ENCODE results near the gene CDK15.
"Not testable (repeated sequence)": the region's sequence is repeated elsewhere in the genome, so short reads cannot be mapped to it uniquely, and the experiment has no call there.

The CDK15 gene

DNA sequence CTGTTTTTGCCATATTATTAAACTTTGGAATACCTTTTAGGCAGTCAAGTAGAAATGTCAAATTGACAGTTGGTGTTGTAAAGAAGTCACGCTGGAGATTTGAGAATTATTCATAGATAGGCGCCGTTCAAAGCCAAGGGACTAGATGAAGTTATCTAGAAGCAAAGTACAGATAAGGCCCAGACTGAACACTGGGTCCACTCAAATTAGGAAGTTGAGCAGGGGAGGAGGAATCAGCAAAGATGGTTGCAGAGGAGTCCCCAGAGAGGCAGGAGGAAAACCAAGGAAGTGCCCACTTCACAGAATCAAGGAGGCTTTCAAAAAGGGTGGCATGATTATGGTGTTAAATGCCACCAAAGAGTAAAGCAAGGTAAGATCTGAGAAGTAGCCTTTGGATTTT, 16.0 kb upstream of the CDK15 start:
- DNase-seq (ENCODE audit: low spot score) = no peak

DNA sequence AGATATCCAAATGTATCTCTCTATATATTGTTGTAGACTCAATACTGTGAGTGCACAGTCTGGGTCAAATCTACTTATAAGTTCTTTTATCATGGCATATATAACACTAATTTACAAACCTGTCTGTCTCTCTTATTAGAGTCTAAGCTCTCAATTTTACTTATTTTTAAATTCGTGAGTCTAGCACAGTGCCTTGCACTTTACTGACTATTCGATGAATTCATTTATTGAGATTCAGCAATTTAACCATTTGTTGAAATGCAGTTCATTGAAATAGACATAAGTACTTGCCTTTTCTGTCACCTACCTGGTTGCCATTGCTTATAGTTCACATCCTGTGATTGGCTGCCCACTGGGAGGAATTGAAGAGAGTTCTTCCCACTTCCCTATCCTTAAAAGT, 15.3 kb upstream of the CDK15 start:
- no peak for DNase-seq (ENCODE audit: low spot score)

DNA sequence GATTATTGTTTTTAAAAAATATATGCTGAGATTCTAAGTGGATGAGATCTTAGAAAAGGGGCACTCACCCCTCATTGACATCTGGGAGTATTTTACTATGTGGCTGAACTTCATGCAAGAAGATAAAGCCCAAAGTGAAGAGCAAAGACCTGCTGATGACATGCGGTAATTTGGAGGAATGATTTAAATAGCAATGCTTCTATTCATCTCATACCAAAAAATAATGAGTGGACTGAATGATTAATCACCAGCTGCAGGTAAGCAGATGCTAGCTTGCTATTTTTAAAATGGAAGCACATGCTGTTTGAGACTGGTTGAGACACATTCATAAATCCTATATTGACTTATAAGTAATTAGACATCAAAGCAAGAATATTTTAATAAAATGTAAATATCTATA, 12.7 kb upstream of the CDK15 start:
- no peak for DNase-seq (ENCODE audit: low spot score)

DNA sequence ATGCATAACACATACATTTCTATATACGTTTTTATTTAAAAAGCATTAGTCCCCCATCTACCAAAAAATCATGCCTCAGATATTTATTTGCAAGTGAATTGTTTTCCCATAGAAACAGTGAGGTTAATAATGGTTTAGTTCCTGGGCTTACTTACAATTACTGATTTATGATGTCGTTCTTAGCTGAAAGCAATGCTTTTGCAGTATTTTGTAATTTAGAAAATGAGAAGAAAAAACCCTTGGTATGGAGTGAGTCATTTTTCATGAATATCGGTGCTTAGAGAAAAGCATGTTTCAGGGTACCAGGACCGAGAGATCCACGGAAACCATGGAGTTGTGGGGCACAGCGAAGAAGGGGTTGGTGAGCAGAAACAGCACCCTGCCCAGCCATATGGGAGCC, 12.0 kb upstream of the CDK15 start:
- no peak for DNase-seq (ENCODE audit: low spot score)

DNA sequence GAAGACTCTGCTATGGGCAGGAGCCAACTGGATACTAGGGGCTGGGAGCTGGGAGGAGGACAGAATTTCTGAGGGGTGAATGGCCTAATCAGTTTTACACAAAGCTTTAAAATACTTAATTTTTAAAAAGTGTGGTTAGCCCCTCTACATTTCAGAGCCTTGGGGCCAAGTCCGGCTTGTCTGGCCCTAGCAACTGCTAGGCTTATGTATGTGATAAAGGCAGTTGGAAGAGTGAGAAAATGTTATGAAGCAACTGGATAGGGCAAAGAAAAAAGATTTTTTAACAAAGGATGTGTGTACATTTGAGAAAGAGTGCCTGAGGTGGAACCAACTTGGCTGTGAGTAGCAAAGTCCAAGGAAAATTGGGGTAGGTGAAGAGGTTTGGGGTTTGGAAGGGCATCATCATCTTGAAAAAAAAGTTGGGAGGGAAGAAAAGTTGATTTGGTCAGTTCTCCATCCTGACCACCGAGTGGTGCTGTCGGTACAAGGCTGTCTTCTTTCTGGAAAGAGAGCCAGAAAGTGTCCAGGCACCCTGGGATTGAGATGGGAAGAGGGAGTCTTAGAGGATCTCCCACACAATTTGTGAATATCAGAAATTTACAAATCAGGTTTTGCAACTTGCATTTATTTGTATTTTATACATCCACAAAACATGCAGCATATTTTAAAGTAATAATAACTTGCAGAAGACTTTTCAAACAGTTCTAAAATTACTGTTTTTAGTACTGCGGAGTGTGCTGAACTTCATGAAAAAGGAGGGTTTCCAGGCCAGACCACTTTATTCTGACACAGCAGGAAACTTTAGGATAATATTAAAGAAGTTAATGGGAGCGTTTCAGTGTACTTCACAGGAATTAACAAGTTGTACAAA, 10.5 kb upstream of the CDK15 start:
- DNase-seq (ENCODE audit: low spot score) = no peak

DNA sequence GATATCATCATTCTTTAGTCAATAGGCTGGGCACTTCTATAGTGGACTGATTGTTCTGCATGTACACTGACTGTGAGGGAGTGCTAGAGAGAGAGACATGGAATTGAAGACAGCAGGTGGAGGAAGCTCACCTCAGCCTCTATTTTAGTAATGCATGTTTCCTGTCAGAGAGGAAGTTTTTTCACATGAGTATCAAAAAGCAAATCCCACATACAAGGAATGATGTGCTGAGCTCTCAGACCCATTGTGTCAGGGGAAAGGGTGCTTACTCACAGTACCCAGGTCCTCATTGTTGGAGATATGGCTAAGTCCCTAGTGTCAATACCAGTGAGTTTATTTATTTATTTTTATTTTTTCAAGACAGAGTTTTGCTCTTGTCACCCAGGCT, 9.9 kb upstream of the CDK15 start:
- DNase-seq (ENCODE audit: low spot score) = no peak

DNA sequence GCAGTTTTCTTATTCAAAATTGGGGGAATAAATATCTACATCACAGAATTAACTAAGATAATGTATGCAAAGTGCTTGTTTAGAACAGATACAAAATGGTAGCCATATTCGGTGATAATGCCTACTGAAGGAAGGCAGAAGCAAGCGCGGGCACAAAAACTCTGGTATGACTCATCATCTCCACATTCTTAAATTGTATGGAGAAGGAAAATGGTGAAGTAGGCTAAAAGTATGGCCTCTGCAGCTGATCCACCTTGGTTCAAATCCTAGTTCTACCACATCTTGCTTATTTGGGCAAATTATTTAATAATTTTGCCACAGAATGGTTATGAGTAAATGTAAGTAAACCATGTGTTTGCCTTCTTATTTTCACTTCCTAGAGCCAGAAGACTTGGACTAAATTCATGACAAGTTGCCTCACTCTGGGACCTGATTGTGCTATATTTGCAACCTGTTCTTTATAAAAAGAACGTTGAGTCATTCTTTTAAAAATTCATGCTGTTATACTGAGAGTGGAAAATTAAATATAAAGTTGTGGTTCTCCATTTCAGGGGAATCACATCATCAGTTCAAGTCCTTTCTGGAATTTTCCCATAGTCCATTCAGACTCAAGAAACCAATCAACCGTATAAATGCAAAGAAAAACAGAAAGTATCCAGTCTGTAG, 9.0 kb upstream of the CDK15 start:
- no peak for DNase-seq (ENCODE audit: low spot score)

DNA sequence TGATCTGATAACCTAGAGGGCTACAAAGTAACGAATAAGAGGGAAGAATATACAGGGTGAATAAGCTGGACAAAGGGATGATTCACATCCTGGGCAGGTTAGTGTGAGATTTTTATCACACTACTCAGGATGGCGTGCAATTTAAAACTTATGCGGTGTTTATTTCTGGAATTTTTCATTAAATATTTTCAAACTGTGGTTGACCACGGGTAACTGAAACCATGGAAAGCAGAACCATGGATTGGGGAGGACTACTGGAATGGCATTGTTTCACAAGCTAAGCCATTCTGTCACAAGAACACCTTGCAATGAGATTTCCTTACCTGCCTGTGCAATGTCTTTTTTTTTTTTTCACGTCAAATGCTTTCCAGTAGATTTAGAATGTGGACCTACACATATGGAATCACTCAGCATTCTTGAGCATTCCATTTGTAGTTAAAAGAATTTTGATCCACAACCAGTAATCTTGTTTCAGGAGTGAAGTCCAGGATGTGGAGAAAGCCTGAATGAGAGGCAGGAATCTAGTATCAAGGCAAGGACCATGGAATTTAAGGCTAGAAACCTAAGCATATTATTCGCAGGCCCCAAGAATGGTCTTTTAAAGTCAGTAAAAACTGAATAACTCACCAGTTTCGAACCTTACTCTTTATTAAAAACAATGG, 8.0 kb upstream of the CDK15 start:
- DNase-seq (ENCODE audit: low spot score) = no peak

DNA sequence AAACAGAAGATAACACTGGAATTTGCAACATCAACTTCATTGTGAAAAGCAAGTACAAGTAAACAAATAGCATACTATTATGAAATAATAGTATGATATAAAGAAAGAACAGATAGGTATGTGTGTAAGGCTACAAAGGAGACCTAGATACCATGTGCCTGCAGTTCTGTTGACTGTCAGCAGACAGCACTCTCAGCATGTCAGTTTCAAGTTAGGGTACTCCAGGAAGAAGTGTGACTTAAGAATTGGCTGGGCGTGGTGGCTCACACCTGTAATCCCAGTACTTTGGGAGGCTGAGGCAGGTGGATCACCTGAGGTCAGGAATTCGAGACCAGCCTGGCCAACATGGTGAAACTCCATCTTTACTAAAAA, 7.4 kb upstream of the CDK15 start:
- DNase-seq (ENCODE audit: low spot score) = not testable (repeated sequence)

DNA sequence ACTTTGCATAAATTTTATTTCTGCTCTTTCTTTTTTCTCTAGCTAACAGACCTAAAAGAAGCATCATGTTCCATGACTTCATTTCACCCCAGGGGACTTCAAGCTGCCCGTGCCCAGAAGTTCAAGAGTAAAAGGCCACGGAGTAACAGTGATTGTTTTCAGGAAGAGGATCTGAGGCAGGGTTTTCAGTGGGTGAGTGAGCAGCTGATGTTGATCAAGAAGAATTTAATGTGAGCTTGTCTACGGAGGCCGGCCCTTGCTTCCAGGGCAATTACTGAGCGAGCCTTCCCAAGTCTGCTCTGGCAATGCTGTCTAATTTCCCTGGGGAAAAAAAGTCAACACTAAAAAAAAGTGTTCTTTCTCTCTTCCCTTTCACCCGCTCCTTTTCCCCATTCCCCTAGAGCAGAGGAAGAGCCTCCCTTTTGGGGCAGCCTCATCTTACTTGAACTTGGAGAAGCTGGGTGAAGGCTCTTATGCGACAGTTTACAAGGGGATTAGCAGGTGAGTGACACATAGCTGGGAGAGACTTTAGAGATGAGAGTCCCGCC, 1.2 kb downstream of the CDK15 start:
- no peak for DNase-seq (ENCODE audit: low spot score)

DNA sequence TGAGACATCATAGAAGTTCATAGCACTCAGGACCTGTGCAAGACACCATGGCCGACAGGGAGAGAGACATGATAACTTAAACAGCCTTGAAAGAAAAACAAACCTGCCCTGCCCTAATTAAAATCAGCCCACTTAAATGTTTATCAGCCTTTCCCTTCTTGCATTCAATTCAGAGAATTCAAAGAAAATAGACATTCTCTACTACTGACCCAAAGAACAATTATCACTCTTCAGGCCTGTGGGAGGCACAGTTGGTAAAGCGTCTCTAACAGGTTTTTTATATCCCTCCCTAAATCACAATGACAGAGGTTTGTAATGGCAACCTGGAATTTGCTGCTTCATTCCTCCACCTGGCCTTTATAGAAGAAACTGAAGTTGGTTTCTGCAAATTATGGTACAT, 1.7 kb downstream of the CDK15 start:
- no peak for DNase-seq (ENCODE audit: low spot score)

DNA sequence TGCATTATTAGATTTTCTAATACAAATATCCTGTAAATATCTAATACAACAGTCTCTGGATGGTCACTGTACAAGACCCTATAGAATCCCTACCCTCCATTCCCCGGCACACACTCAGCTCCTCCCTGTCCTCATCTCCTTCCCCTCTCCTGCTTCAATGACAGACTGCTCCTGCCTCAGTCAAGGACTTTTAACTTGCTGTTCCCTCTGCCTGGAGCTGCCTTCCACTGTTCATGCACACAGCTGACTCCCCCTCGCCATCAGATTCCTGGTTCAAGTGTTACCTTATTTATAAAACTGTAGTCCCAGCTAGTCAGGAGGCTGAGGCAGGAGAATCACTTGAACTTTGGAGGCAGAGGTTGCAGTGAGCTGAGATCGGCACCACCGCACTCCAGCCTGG, 3.3 kb downstream of the CDK15 start:
- DNase-seq (ENCODE audit: low spot score) = no peak

DNA sequence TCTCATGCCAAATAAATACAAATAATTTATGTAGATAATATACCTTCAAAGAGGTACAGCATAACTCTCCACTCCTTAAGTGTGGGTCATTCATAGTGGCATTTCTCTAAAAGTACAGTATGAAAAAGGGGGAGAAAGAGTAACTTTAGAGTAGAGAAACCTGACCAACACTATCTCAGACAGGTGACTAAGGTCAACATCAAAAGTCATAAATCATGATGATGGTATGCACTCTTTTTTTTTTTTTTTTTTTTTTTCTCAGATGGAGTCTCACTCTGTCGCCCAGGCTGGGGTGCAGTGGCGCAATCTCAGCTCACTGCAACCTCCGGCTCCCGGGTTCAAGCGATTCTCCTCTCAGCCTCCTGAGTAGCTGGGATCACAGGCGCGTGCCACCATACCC, 4.3 kb downstream of the CDK15 start:
- not testable (repeated sequence) for DNase-seq (ENCODE audit: low spot score)

DNA sequence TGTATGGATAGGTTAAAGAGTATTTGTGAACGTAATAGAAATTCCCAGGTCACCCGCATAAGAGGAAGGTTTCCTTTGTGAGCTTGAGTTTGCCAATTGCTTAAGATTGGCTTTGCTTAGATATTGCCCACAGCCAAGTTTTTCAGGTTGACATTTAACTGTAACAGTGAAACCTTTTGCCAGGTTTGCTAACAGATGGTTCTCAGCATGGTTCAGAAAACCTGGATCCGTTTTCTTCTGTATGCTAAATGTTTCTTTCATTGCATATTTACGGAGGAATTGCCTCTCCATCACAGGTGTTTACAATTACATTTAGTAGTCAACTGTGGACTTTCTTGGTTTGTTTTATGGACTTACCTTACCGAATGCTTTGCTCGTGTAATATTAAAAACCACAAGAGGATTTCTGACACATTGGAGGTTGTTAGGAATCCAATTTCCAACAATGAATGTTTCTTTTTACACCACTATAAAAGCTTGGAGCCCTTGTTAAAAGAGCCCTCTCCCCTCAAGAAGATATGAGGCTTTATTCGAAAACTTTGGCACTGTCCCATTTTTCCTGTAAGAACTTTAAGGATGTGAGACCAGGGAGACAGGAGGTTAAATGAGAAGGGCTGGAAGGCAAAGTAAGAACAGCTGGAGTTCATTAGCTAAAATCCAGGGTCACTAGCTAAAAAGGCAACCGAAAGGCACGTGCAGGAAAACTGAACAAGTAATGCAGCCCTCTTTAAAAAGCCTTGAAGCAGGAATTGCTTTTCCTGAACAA, 7.8 kb downstream of the CDK15 start:
- DNase-seq (ENCODE audit: low spot score) = no peak

DNA sequence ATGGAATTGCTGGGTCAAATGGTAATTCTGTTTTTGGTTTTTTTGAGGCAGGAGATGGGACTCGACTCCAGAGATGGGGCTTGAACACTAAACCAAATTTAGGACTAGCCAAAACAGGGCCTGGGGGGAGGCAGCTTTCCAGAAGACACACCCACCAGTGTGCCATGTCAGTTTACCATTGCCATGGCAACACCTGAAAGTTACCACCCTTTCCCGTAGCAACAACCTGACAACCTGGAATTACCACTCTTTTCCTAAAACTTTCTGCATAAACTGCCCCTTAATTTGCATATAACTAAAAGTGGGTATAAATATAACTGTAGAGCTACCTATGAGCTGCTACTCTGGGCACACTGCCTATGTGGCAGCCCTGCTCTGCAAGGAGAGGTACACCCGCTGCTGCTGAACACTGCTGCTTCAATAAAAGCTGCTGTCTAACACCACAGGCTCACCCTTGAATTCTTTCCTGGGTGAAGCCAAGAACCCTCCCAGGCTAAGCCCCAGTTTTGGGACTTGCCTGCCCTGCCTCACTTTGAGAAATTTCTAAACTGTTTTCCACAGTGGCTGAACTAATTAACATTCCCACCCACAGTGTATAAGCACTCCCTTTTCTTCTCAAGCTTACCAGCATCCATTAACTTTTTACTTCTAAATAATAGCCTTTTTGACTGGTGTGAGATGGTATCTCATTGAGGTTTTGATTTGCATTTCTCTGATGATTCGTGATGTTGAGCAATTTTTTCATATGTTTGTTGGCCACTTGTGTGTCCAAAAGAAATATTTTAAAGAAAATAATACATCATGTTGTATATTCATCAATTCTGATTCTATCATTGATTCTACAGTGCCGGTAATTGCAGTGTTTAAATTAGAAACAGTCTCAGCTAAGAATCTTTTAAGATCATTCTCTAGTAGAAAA, 10.6 kb downstream of the CDK15 start:
- no peak for DNase-seq (ENCODE audit: low spot score)

DNA sequence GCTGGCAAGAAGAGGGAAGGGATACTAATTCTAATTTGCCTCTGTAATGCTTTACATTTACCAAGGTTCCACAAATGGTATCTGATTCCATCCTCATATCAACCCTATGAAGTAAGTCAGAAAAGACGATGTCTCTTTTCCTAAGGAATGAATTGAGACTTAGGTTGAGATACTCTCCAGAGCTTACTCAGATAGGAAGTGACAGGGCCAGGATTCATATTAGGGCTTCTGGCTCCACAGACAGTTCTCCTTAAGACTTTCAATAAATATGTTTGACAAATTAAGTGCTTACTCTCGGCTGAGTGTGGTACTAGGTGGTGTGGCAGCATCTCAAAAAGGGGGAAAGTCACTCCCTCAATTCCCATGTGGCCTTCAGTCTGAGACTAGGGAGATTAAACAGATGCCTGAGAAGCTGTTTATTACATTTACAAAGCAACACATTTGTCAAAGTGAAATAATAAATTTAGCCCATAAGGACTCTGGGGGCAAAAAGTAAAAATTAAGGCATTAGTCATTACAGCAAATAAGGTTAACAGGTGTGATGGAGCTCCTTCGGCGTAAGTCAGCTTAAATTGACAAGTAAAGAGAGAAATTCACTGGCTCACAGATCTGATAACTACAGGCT, 14.2 kb downstream of the CDK15 start:
- no peak for DNase-seq (ENCODE audit: low spot score)

DNA sequence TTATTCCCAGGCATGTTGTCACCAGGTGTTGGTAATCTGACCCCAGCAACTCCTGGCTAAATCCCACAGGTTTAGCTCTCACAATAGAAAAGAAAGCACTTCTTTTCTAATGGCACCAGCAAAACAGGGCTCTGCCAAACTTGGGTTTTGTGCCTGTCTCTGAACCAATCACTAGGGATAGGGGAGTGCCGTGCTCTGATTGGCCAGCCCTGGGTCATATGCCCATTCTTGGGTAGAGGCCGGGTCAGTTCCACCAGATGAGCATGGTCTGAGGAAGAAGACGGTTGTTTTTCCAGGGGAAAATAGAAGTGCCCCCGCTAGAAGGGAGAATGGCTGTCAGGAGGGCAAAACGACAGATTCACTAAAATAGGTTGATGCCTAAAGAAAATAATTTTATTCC, 14.7 kb downstream of the CDK15 start:
- DNase-seq (ENCODE audit: low spot score) = no peak

DNA sequence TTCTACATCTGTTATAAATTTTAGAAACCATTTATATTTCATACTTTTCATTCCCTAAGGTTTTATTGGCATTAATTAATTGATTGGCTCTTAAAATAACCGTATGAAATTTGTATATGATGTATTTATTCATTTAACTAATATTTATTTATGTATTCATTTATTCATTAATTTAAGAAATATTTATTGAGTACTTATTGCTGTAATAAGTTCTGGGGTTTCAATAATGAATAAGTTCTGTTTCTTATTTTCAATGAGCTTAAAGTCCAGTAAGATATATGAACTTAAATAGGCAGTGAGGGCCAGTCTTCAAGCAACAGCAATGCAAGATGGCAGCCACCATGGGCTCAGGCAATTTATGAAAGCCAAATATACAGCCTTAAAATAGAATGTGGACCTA, 17.9 kb downstream of the CDK15 start:
- no peak for DNase-seq (ENCODE audit: low spot score)

DNA sequence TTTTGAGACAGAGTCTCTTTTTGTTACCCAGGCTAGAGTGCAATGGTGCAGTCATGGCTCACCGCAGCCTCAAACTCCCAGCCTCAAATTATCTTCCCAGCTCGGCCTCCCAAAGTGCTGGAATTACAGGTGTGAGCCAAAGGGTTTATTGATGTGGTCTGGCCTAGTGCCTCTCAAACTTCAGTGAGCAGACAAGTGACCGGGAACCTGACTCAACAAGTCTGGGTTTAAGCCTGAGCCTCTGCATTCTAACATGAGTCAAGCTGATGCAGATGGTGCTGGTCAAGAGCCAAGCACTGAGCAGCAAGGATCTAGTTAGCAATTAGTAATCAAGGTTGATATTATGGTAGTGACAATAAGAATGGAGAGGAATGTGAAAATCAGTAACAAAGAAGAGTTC, 21.3 kb downstream of the CDK15 start:
- DNase-seq (ENCODE audit: low spot score) = no peak

DNA sequence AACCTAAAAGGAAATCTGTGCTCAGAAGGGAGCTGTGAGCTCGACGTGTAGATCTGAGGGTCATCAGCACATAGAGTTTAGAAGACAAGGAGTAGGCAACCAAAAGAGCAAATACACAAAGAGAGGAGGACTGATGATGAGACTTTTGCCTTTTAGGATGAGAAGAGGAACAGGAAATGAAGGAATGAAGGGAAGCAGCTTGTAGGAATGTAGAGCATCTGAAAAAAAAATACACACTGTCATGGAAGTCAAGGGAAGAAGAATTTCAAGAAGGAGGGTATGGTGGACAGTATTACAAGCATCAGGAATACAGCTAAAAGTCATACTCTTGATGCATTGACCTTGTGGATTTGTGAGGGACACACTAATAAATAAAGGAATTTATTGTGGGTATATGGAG, 21.9 kb downstream of the CDK15 start:
- DNase-seq (ENCODE audit: low spot score) = no peak

DNA sequence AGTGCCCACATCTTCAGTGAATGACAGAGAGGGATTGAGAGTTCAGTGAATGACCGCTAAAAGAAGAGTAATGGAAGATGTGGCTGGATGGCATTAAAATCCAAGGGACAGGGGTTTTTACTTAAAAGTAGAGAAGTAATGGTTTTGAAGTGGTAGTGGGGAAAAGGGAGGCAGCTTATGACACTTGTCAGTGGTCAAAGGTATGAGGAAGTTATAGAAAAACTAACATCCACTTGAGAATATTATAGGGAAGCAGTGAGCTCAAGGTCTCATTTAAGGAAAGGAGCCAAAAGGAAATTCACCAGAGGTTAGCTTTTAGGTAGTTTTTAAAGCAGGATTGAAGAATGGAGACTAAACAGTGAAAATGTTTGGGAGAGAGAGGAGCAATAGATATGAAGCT, 24.3 kb downstream of the CDK15 start:
- DNase-seq (ENCODE audit: low spot score) = no peak

All from left forelimb (tissue), 1 donor.